Uterus (tissue), 2 donors: Measurements from ENCODE around the gene PRXL2A.

Source experiments
- POLR2A ChIP-seq, 2 donors: fragments of 450-650 bp; IDR thresholded peaks; one replicate each; pipeline ENCODE4 v1.6.1; 2016; ENCODE audit warnings: antibody characterized with exemption in 2 of 2, mild to moderate bottlenecking in 1 of 2, moderate library complexity in 1 of 2
- TF ChIP-seq, protein P1 (sequence below), 4 experiments: fragments of 200-600 bp in 2 of 4; fragments of 450-650 bp in 2 of 4; sonication (generic) in 2 of 4; IDR thresholded peaks; one replicate each; pipeline ENCODE4 v1.5.1; 2016 to 2019; ENCODE audit warnings: antibody characterized with exemption in 4 of 4, mild to moderate bottlenecking in 2 of 4, moderate library complexity in 1 of 4

DNA sequence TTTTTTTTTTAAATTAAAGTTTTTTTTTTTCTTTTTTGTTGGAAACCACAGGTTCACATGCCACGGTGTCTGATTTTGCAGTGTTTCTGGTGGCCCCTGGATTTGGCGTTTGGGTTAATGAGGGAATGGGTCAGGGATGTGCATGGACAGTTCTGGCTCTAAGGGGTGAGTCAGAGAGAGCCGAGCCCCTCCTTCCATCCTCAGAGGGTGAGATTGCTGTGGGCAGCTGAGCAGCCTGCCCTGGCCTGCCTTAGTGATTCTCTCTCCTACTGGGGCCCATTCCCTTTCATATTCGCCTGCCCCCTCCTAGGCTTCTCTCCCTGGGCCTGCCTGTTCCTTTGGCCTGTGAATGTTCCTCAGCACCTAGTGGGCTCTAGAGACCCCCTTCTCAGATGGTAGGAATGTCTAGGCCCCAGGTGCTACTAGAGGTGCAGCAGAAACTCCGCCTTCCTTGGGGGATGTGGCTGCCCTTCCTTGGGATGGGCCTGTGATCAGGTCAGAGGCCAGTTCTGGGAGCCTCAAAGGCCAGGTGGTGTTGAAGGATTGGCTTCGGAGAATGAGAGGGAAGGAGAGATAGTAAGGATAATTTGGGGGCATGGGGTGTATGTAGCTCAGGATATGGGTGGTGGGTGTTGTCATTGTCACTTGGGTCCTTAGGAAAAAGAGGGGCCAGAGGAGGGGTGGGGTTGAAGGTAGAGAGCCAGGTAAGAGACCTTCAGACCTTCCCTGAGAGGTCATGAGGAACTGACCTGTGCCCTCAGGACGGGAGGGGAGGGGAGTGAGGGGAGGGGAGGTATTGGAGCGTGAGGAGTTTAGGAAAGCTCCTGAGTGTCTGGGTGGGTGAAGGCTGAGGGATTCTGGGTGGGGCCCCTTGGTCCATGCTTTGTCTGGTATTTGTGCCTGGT is 65.6 kb downstream of the PRXL2A start:
- TF ChIP-seq POLR2A (IDR thresholded peaks at IDR 0.05): no peak
- TF ChIP-seq, protein P1, sequence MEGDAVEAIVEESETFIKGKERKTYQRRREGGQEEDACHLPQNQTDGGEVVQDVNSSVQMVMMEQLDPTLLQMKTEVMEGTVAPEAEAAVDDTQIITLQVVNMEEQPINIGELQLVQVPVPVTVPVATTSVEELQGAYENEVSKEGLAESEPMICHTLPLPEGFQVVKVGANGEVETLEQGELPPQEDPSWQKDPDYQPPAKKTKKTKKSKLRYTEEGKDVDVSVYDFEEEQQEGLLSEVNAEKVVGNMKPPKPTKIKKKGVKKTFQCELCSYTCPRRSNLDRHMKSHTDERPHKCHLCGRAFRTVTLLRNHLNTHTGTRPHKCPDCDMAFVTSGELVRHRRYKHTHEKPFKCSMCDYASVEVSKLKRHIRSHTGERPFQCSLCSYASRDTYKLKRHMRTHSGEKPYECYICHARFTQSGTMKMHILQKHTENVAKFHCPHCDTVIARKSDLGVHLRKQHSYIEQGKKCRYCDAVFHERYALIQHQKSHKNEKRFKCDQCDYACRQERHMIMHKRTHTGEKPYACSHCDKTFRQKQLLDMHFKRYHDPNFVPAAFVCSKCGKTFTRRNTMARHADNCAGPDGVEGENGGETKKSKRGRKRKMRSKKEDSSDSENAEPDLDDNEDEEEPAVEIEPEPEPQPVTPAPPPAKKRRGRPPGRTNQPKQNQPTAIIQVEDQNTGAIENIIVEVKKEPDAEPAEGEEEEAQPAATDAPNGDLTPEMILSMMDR (IDR thresholded peaks at IDR 0.05): no peak
